ENCODE results near the gene TUBE1.
"Not testable (repeated sequence)": the region's sequence is repeated elsewhere in the genome, so short reads cannot be mapped to it uniquely, and the experiment has no call there.

The TUBE1 gene

DNA sequence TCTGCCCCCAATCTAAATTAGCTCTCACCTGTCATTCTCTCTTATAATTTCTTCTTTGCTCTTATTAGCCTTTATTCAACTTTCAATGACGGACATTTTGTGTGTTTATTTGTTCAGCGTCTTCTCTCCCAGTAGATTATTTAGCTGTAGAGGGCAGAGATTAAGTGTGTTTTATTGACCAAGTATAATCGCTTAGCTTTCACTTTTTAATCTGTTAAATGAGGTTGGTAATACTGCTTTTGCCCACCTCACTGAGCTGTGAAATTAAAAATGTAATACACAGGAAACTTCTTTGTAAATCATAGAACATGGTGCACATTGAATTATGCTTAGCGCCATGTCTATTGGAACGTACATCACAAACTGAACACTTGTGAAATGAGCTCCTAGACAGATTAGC lies 36.9 kb downstream of the TUBE1 start:
- no peak for TF ChIP-seq CTCF (IDR thresholded peaks at IDR 0.05; ENCODE audit: low read depth, low read length, missing control alignments)
- H3K4me3 ChIP-seq (replicated peaks; ENCODE audit: low read depth, low read length): no peak overlapping the region
- no peak for DNase-seq (ENCODE audit: extremely low read depth, low read depth)

- DNase-seq (ENCODE audit: extremely low read depth, low read depth): no peak
- no peak overlapping the region for H3K4me3 ChIP-seq (replicated peaks; ENCODE audit: low read depth, low read length)
- TF ChIP-seq CTCF (IDR thresholded peaks at IDR 0.05; ENCODE audit: low read depth, low read length, missing control alignments): no peak
Observed at GRCh38 chr6:112049996-112050395, 37.3 kb downstream of the TUBE1 start.

GRCh38 chr6:112049026-112049799 lies 38.1 kb downstream of the TUBE1 start:
- H3K4me3 ChIP-seq (replicated peaks; ENCODE audit: low read depth, low read length): no peak overlapping the region
- DNase-seq (ENCODE audit: extremely low read depth, low read depth): no peak
- no peak for TF ChIP-seq CTCF (IDR thresholded peaks at IDR 0.05; ENCODE audit: low read depth, low read length, missing control alignments)

DNA sequence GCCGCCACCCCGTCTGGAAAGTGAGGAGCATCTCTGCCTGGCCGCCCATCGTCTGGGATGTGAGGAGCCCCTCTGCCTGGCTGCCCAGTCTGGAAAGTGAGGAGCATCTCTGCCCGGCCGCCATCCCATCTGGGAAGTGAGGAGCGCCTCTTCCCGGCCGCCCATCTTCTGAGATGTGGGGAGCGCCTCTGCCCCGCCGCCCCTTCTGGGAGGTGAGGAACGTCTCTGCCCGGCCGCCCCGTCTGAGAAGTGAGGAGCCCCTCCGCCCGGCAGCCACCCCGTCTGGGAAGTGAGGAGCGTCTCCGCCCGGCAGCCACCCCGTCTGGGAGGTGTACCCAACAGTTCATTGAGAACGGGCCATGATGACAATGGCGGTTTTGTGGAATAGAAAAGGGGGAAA lies 39.8 kb downstream of the TUBE1 start:
- not testable (repeated sequence) for DNase-seq (ENCODE audit: extremely low read depth, low read depth); H3K4me3 ChIP-seq (replicated peaks; ENCODE audit: low read depth, low read length)

GRCh38 chr6:112044856-112045255 lies 42.4 kb downstream of the TUBE1 start:
- peak; percentile 17 for DNase-seq (ENCODE audit: extremely low read depth, low read depth)
- TF ChIP-seq CTCF (IDR thresholded peaks at IDR 0.05; ENCODE audit: low read depth, low read length, missing control alignments): no peak

DNA sequence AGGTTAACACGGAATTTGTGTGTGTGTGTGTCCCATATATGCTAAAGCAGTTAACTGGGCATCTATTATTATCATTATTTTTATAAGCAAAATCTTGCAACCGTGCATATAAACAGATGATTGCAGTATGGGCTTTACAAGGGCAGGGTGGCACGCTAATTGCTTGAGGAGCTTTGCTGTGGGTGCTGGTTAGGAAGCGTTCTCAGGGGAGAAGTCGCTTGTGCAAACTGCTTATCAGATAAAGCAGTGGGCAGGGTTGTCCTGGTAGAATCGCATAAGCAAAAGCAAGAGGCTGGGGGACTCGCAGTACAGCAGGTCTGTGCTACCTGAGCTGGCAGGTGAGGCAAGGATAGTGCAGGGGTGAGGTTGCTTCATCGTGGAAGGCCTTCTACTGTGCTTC lies 43.1 kb downstream of the TUBE1 start:
- no peak overlapping the region for H3K4me3 ChIP-seq (replicated peaks; ENCODE audit: low read depth, low read length)
- TF ChIP-seq CTCF (IDR thresholded peaks at IDR 0.05; ENCODE audit: low read depth, low read length, missing control alignments): no peak
- no peak for DNase-seq (ENCODE audit: extremely low read depth, low read depth)

More at GRCh38 chr6:112044856-112045255, 42.4 kb downstream of the TUBE1 start:
- H3K4me3 ChIP-seq (replicated peaks; ENCODE audit: low read depth, low read length): no peak overlapping the region

GRCh38 chr6:112043032-112044007 lies 44.0 kb downstream of the TUBE1 start:
- peak; percentile 78 for DNase-seq (ENCODE audit: extremely low read depth, low read depth)
- H3K4me3 ChIP-seq (replicated peaks; ENCODE audit: low read depth, low read length): peak overlapping the region; percentile 48
- TF ChIP-seq CTCF (IDR thresholded peaks at IDR 0.05; ENCODE audit: low read depth, low read length, missing control alignments): peak; percentile 97

Data from HFF-Myc (cell line).